Measurements from ENCODE around the gene ZNF202.
"Not testable (repeated sequence)": the region's sequence is repeated elsewhere in the genome, so short reads cannot be mapped to it uniquely, and the experiment has no call there.

ZNF202 gene

DNA sequence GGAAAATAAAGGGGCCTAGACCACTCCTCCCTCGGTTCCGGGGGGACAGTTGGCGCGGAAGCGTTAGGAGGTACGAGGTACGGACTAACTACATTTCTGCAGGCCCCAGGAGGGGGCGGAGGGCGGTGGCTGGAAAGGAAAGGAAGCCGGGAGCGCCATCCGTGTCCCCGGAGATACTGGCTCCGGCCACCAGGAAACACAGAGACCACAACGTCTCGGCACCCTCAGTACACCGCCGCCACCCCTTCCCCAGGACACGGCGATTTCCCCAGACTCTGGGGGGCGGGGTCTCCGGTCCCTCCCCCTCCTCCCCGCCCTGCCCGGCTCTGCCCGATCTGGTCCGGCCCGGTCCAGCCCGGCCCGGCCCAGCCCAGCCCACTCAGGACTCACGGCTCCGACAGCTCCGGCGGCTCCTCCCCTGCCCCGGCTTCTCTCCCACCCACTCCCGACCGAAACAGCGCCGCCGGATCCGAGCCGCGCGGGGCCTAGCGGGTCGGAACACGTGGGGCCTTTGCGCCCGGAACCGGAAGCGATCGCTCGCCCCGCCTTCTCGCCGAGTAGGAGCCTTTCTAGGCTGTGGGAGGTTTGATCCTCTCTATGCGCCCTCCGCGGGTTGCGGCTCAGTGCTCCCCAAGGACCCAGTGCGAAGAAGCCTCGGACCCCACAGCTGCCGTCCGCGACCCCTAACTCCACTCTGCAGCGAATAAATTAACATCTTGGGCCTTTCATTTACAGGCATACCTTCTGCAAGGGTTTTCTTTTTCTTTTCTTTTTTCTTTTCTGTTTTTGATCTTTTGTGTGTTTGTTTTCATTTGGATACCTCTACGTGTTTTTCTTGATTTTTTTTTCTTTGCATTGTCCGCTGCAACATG is at the start of gene ZNF202:
Gene ZNF202 (minus strand): TSS at position 502 of the 872 bp plus-strand sequence. CDS start 10,772 bp downstream, outside the sequence.
- in situ Hi-C loops (cut with MboI; ENCODE audit: low sequenced_read_pairs) = no loop called here

DNA sequence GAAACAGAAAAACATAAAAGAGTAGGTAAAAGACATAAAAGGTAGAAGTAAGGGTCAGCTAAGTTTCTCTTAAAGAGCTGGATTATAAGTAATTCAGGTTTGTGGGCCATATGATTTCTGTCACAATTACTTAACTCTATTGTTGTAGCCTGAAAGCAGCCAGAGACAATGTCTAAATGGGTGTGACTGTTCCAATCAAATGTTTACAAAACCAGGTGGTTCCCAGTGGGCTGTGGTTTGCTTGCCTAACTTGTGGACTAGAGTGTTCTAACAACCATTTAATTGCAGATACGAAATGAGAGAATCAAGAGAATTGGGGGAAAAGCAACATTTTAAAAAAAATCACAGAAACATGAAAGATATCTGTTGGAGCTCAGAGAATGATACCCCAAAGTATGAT is 42.1 kb upstream of the ZNF202 start:
- in situ Hi-C loops (cut with MboI; ENCODE audit: low sequenced_read_pairs) = no loop called here

DNA sequence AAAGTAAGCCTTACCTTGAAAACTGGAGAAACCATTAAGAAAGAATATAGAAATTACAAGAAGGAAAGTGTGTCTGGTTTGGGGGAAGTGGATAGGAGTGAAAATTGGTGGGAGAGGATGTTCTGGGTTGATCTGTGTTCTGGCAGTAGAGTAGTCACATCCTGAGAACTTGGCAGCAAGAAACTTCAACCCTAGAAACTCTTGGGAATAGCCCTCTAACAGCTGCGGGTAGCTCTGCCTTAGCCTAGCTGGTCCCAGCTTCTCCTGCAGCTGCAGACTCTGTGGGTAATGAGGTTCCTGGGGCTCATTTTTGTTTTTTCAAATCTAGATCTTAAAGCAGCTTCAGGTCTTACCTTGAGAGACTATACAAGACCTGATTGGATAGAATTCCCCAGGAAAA is 37.1 kb upstream of the ZNF202 start:
- in situ Hi-C loops (cut with MboI; ENCODE audit: low sequenced_read_pairs) = no loop called here

DNA sequence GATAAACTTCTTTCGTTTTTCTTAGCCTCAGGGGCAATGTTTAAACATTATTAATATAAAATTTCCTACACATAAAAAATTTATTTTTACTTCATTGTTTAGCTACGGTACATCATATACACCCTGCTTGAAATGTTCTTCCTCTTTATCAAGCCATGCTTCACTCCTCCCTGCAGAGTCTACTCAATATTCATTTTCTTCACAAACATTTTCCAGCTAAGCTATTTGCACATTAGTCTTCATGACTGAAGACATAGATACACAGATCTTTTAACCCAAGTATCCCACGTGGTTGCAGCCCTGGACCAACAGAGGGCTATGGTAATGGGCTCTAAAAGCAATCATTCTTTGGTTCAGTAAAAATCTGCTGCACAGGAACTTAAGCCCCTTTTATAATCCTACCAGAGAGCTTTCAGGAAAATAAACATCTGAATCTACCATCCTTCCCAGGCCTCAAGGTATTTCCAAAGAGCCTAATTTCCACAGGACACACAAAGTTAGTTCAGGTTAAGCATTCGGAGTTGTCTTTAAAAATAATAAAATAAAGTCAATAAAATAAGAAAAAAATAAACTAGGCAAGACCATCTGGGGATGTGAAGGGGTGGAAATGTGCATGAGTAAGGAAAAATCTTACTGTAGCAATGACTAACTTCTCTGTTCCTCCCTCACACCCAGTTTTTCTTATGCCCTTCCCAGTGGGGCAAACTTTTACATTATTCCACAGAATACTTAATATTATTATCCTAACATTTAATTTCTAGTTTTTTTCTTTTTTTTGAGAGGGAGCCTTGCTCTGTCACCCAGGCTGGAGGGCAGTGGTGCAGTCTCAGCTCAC is 34.5 kb upstream of the ZNF202 start:
- in situ Hi-C loops (cut with MboI; ENCODE audit: low sequenced_read_pairs) = no loop called here

DNA sequence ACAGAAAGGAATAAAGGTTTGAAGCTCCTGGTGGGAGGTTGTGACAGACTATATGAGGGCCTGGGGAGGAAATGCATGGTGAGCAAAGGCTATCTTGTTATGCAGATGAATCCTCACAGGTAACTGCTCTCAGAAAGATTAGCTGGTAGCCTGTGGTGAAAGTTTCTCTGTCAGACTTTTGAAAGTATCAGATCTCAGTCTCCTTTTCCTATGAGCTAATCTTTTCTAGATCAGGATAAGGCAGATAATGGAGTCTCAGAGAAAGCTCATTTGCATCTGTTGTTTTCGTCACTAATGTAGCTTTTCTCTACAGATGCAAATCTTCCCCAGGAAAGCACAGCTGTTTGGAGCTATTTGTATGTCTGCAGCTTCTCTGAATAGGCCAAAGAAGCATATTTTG is 33.8 kb upstream of the ZNF202 start:
- in situ Hi-C loops (cut with MboI; ENCODE audit: low sequenced_read_pairs) = no loop called here

DNA sequence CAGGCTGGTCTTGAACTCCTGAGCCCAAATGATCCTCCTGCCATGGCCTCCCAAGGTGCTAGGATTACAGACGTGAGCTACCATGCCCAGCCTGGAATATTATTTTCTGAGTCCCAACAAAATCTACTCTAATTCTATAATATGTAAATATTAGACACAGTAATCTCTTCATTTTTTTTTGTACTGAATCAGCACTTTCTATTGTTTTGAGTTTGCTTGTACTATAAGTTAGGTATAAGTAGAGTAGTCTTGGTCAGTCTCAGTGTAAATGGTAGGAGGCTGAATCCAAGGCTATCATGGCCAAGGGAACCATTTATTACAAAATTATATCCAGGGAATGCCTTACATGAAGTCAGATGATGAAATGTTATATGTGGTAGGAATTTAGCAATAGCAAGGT is 32.5 kb upstream of the ZNF202 start:
- in situ Hi-C loops (cut with MboI; ENCODE audit: low sequenced_read_pairs) = no loop called here

- in situ Hi-C loops (cut with MboI; ENCODE audit: low sequenced_read_pairs) = no loop called here
These were observed 31.6 kb upstream of the ZNF202 start for GRCh38 chr11:123773026-123773425.

DNA sequence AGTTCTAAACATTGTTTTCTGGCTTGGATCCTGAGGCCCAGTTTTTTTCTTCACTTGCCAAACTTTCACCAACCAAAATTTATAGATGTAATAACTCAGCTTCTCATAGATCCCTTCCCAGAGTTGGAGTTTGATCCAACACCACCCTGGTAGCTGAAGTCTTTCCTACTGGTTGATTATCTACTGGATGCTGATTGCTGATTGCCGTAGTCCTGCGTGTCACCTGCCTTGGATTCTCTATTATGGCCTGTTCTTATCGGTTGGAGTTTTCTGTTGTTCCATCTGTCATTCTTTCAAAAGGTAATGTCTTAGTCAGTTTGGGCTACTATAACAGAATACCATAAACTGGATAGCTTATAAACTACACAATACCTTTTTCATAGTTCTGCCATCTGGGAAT is 30.2 kb upstream of the ZNF202 start:
- in situ Hi-C loops (cut with MboI; ENCODE audit: low sequenced_read_pairs) = no loop called here

GRCh38 chr11:123770712-123771111 is 29.3 kb upstream of the ZNF202 start:
- in situ Hi-C loops (cut with MboI; ENCODE audit: low sequenced_read_pairs) = no loop called here

- in situ Hi-C loops (cut with MboI; ENCODE audit: low sequenced_read_pairs) = no loop called here
These were observed 24.1 kb upstream of the ZNF202 start for GRCh38 chr11:123765601-123766000.

DNA sequence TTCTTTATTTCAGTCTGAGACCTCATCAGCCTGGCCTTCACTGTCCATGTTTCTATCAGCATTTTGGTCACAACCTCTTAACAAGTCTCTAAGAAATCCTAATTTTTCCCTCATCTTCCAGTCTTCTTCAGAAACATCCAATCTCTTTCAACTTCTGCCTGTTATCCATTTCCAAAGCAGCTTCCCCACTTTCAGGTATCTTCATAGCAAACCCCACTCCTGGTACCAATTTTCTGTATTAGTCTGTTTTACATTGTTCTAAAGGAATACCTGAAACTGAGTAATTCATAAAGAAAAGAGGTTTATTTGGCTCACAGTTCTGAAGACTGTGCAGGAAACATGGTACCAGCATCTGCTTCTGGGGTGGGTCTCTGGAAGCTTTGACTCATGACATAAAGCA is 21.0 kb upstream of the ZNF202 start:
- in situ Hi-C loops (cut with MboI; ENCODE audit: low sequenced_read_pairs) = no loop called here

- in situ Hi-C loops (cut with MboI; ENCODE audit: low sequenced_read_pairs) = no loop called here
These were observed 19.4 kb upstream of the ZNF202 start for GRCh38 chr11:123760894-123761293.

- in situ Hi-C loops (cut with MboI; ENCODE audit: low sequenced_read_pairs) = no loop called here
These were observed 16.5 kb upstream of the ZNF202 start for GRCh38 chr11:123757976-123758375.

DNA sequence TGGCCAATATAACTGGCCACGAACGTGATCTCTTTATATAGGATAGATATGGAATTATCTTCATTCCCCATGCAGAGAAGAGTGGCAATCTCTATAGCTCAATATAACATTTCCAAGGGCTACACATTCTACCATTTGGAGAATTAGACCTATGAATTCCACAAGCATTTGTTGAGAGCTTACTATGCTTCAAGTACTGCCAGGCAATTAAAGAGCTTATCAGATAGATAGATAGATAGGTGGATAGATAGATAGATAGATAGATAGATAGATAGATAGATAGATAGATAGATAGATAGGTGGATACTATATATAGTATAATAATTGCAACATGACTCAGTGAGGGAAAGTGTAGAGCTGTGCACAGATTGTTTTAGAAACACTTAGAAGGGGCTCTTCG is 14.4 kb upstream of the ZNF202 start:
- in situ Hi-C loops (cut with MboI; ENCODE audit: low sequenced_read_pairs) = no loop called here

DNA sequence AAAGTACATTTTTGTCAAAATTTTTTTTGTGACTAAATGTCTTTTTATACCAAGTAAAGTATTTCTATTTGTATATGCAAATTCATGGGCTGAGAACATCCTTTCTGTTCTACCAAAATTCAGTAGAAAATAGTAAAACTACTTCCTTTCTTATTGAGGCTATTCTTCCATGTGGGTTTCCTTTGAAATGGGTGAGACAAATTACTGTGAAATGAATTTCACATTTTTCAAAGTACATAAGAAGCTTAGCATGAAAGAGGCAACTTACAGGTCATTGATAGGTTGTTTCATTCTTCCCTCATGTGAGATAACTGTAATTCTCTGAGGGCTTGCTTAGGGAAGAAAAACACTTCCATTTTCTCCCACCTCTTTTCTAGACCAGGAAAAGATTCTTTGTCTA is 13.9 kb upstream of the ZNF202 start:
- in situ Hi-C loops (cut with MboI; ENCODE audit: low sequenced_read_pairs) = no loop called here

GRCh38 chr11:123754101-123754568 is 12.7 kb upstream of the ZNF202 start, which contains the start of gene OR6X1:
TSS of gene OR6X1 (minus strand) at chr11:123754518. CDS start at chr11:123754518, 0 bp downstream.
- in situ Hi-C loops (cut with MboI; ENCODE audit: low sequenced_read_pairs) = no loop called here

- in situ Hi-C loops (cut with MboI; ENCODE audit: low sequenced_read_pairs) = no loop called here
These were observed 11.7 kb upstream of the ZNF202 start for GRCh38 chr11:123753110-123753509.

GRCh38 chr11:123751781-123752180 is 10.3 kb upstream of the ZNF202 start:
- in situ Hi-C loops (cut with MboI; ENCODE audit: low sequenced_read_pairs) = no loop called here

DNA sequence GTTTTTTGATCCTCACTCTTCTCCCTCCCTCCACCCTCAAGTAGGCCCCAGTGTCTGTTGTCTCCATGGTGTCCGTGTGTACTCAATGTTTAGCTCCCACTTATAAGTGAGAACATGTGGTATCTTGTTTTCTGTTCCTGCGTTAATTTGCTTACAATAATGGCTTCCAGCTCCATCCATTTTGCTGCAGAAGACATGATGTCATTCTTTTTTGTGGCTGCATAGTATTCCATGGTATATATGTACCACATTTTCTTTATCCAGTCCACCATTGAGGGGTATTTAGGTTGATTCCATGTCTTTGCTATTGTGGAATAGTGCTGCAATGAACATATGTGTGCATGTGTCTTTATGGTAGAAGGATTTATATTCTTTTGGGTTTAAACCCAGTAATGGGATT is 6.9 kb upstream of the ZNF202 start:
- in situ Hi-C loops (cut with MboI; ENCODE audit: low sequenced_read_pairs) = not testable (repeated sequence)

DNA sequence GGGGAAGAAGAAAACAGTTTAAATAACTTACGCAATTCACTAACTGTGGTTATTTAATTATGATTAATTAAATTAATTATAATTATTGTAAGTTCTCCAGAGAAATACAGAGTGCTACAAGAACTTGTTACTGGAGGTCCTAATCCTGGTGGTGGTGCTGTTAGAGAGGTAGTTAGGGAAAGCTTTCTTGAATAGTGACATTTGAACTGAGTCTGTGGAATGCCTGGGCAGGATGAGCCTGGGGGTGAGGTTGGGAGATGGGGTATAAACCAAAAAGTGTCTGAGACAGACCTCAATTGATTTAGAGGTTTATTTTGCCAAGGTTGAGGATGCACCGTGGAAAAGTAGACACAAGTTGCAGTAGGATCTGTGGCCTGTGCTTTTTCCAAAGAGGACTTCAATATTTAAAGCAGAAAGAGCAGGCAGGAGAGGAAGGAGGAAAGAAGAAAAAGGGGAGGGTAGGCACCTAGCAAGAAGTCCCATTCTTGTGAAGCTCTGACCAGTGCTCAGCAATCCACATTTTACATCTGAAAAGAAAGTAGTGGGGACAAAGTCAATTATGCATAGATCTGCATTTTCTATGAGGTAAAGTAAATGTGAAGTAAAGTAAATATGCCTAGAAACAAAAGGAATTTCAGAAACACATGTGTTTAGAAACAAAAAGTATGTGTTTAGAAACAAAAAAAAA is 4.4 kb upstream of the ZNF202 start:
- in situ Hi-C loops (cut with MboI; ENCODE audit: low sequenced_read_pairs) = no loop called here

DNA sequence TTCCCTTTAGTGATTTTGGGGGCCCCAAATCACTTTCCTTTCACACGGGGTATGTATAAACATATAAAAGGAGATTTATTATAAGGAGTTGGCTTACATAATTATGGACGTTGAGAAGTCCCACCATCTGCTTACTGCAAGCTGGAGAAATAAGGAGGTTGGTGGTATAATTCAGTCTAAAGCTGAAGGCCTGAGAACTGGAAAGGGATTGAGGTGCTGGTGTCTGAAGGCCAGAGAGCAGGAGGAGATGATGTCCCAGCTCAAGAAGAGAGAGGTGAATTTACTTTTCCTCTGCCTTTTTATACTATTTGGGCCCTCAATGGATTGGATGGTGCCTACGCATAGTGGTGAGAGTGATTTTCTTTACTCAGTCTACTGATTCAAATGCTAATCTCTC is 1.3 kb upstream of the ZNF202 start:
- in situ Hi-C loops (cut with MboI; ENCODE audit: low sequenced_read_pairs) = no loop called here

Measured in HL-60/S4 treated with phorbol 12-myristate 13-acetate at 8.2 ng/mL for 4 days and 3 days (cell line).